Activated CD8-positive, alpha-beta memory T cell treated with anti-CD3 and anti-CD28 coated beads, Interleukin-2, amount 50 U/mL, for 1 hour (primary cell): ENCODE data around the gene MRPL47.
"Not testable (repeated sequence)": the region's sequence is repeated elsewhere in the genome, so short reads cannot be mapped to it uniquely, and the experiment has no call there.

ENCODE experiments used
- DNase-seq: peaks from one replicate; pipeline ENCODE4 v3.0.0-alpha.2; 2020; ENCODE audit errors: extremely low read depth

MRPL47 gene

GRCh38 chr3:179604321-179605078 lies at the start of gene MRPL47, which contains the start of gene NDUFB5:
Gene MRPL47, minus strand, starts transcription at chr3:179604638. Its CDS starts 14 bp downstream, at chr3:179604624.
Gene NDUFB5, plus strand, starts transcription at chr3:179604794. Its CDS starts 22 bp downstream, at chr3:179604816.
- DNase-seq: peak; percentile 78

- DNase-seq: no peak
Observed at GRCh38 chr3:179653096-179653797, 48.8 kb upstream of the MRPL47 start.

- no peak for DNase-seq
Observed at GRCh38 chr3:179652447-179653095, 48.1 kb upstream of the MRPL47 start, which contains the start of gene USP13. Gene USP13, plus strand, starts transcription at chr3:179653040. Its CDS starts 186 bp downstream, at chr3:179653226.

GRCh38 chr3:179651687-179652446 lies 47.4 kb upstream of the MRPL47 start:
- no peak for DNase-seq

GRCh38 chr3:179646177-179646576 lies 41.7 kb upstream of the MRPL47 start:
- no peak for DNase-seq

GRCh38 chr3:179643837-179644236 lies 39.4 kb upstream of the MRPL47 start:
- not testable (repeated sequence) for DNase-seq

- no peak for DNase-seq
Observed at GRCh38 chr3:179642871-179643270, 38.4 kb upstream of the MRPL47 start.

GRCh38 chr3:179640469-179640868 lies 36.0 kb upstream of the MRPL47 start:
- no peak for DNase-seq

- no peak for DNase-seq
Observed at GRCh38 chr3:179630753-179631451, 26.5 kb upstream of the MRPL47 start.

GRCh38 chr3:179624451-179624850 lies 20.0 kb upstream of the MRPL47 start:
- no peak for DNase-seq

- no peak for DNase-seq
Observed at GRCh38 chr3:179622023-179622422, 17.6 kb upstream of the MRPL47 start.

- no peak for DNase-seq
Observed at GRCh38 chr3:179615458-179616173, 11.2 kb upstream of the MRPL47 start.

- no peak for DNase-seq
Observed at GRCh38 chr3:179613807-179614206, 9.4 kb upstream of the MRPL47 start.

GRCh38 chr3:179610066-179610465 lies 5.6 kb upstream of the MRPL47 start:
- no peak for DNase-seq

GRCh38 chr3:179608931-179609720 lies 4.7 kb upstream of the MRPL47 start:
- no peak for DNase-seq

GRCh38 chr3:179606534-179607085 lies 2.2 kb upstream of the MRPL47 start:
- no peak for DNase-seq

GRCh38 chr3:179603831-179604230 lies 607 bp downstream of the MRPL47 start:
- DNase-seq: no peak

GRCh38 chr3:179603321-179603720 lies 1.1 kb downstream of the MRPL47 start:
- DNase-seq: no peak

- no peak for DNase-seq
Observed at GRCh38 chr3:179599531-179599930, 4.9 kb downstream of the MRPL47 start.
